ENCODE measurements around the gene KCNN2.

- TF ChIP-seq CTCF (IDR thresholded peaks at IDR 0.05) (no peak), POLR2AphosphoS5 (IDR thresholded peaks at IDR 0.05) (no peak), POLR2A (IDR thresholded peaks at IDR 0.05) (no peak)
These were observed 56.6 kb downstream of the KCNN2 start for GRCh38 chr5:114418176-114419066.

All from breast epithelium (tissue), 3 donors.